Duodenal mucosa (tissue), 2 donors: Measurements from ENCODE around the gene MIB1.
"Not testable (repeated sequence)": the region's sequence is repeated elsewhere in the genome, so short reads cannot be mapped to it uniquely, and the experiment has no call there.

Source experiments
- H3K27ac ChIP-seq: one replicate; pipeline ENCODE4 v1.7.0; 2013; ENCODE audit warnings: low read depth, low read length
- H3K27me3 ChIP-seq, 2 donors: one replicate each; pipeline ENCODE4 v1.7.0; 2013; ENCODE audit warnings: low read length in 2 of 2, control low read depth in 1 of 2; ENCODE audit not compliant: insufficient read depth in 2 of 2, control insufficient read depth in 1 of 2
- H3K36me3 ChIP-seq, 2 donors: one replicate each; pipeline ENCODE4 v1.7.0; 2013; ENCODE audit warnings: low read length in 2 of 2, control low read depth in 1 of 2; ENCODE audit not compliant: insufficient read depth in 2 of 2, control insufficient read depth in 1 of 2
- H3K4me1 ChIP-seq, 2 donors: one replicate each; pipeline ENCODE4 v1.7.0; 2013; ENCODE audit warnings: low read length in 2 of 2, control low read depth in 1 of 2; ENCODE audit not compliant: insufficient read depth in 2 of 2, control insufficient read depth in 1 of 2
- H3K4me3 ChIP-seq, 2 donors: one replicate each; pipeline ENCODE4 v1.7.0; 2013; ENCODE audit warnings: low read length in 2 of 2, low read depth in 1 of 2
- H3K9ac ChIP-seq, 2 donors: one replicate each; pipeline ENCODE4 v1.7.0; 2013; ENCODE audit warnings: low read length in 2 of 2, low read depth in 1 of 2
- H3K9me3 ChIP-seq, 2 donors: one replicate each; pipeline ENCODE4 v1.7.0; 2013; ENCODE audit warnings: low read length in 2 of 2, control low read depth in 1 of 2; ENCODE audit not compliant: control insufficient read depth in 1 of 2

The MIB1 gene

DNA sequence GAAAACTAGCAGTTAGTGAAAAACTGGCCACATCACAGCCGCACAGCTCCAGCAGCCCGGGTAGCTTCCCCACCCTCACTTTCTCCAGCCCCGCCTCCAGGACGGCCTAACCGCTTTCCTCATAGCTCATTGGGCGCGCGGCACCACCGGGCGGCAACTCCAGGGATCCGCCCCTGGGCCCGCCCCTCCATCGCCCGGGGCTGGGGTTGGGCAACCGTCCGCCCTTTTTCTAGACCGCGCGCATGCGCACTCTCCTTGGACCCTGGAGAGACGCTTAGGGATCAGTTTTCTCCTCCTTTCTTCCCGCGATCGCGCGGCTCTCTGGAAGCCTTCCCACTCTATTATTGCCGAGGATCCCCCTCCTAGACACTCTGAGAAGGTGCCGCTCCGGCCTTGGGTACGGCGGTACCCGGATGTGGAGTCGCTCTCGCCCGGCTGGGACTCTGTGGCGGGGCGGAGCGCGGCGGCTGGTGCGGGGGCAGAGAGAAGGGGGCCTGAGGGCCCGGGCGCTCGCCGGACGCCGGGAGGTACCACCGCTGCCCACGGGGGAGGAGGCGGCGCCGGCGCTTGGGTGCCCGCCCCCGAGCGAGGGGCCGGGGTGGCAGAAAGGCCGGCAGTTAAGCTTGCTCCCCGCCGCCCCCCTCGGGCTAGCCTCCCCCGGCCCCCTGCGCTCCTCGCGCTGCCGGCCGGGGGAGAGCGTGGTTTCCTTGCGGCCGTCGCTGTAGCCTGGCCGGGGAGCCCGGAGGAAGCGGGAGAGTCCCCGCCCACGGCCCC is at the start of gene MIB1:
TSS of gene MIB1 (plus strand) at position 255 of the 774 bp plus-strand sequence. CDS start 792 bp downstream, outside the sequence.
- Histone ChIP-seq H3K4me1 (peaks cover 0 to 14% of the 10 kb centered on the region in 2 donors), H3K9me3 (no peaks in the 10 kb centered on the region), H3K27ac (peak within 1 kb of the TSS; percentile 96), H3K4me3 (peak within 1 kb of the TSS; percentile 83 to 85), H3K36me3 (no peaks in the 10 kb centered on the region), H3K27me3 (no peaks in the 10 kb centered on the region), H3K9ac (peak within 1 kb of the TSS; percentile 89 to 92)

GRCh38 chr18:21693322-21693721 is 47.3 kb upstream of the MIB1 start:
- H3K27ac ChIP-seq: no peak overlapping the region
- no peak overlapping the region for H3K4me3 ChIP-seq
- H3K9ac ChIP-seq: no peak overlapping the region
- peaks cover 0 to 3% of the 10 kb centered on the region in 2 donors for H3K9me3 ChIP-seq
- no peaks in the 10 kb centered on the region for H3K4me1 ChIP-seq
- peaks cover 7 to 20% of the 10 kb centered on the region in 2 donors for H3K36me3 ChIP-seq
- H3K27me3 ChIP-seq: no peaks in the 10 kb centered on the region

DNA sequence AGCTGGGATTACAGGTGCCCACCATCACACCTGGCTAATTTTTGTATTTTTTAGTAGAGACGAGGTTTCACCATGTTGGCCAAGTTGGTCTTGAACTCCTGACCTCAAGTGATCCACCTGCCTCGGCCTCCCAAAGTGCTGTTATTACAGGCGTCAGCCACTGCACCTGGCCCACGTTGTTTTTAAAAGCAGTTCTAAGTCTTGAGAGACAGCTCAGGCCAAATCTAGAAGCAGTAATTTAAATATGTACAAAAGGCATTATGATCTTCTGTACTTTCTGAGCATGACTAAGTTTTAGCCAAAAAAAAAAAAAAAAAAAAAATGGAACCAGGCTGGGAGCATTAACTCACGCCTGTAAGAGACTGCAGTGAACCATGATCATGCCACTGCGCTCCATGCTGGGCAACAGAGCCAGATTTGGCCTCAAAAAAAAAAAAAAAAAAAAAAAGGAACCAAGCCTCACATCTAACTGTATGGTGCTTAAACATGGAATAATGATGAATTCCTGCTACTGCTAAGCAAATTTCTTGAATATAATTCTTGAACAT is 40.0 kb upstream of the MIB1 start:
- no peaks in the 10 kb centered on the region for H3K27me3 ChIP-seq
- H3K36me3 ChIP-seq: no peaks in the 10 kb centered on the region

DNA sequence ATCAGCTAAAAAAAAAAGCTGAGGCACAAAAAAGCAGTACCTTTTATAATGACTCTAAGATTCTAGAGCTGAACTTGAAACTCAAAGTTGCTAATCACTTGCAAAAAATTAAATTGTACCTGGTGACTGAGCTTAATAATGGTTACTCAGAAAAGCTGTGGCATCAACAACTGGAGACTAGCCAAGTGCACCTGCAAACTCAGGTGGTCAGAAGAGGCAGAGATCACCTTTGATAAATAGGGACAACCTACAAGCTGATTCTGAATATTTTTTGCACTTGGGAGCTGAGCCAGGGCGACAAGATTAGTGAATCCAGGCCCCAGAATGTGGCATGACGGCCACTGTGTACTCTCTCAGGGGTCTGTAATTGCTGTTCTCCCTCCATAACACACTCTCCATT is 39.0 kb upstream of the MIB1 start:
- no peaks in the 10 kb centered on the region for H3K36me3 ChIP-seq
- no peak overlapping the region for H3K9ac ChIP-seq
- no peak overlapping the region for H3K27ac ChIP-seq
- H3K9me3 ChIP-seq: no peaks in the 10 kb centered on the region
- H3K4me1 ChIP-seq: peaks cover 7 to 15% of the 10 kb centered on the region in 2 donors
- no peaks in the 10 kb centered on the region for H3K27me3 ChIP-seq
- no peak overlapping the region for H3K4me3 ChIP-seq

More for the DNA sequence above, 40.0 kb upstream of the MIB1 start:
- no peak overlapping the region for H3K27ac ChIP-seq
- H3K9ac ChIP-seq: no peak overlapping the region
- peaks cover 7 to 15% of the 10 kb centered on the region in 2 donors for H3K4me1 ChIP-seq
- H3K4me3 ChIP-seq: no peak overlapping the region
- H3K9me3 ChIP-seq: no peaks in the 10 kb centered on the region

GRCh38 chr18:21702602-21703001 is 38.0 kb upstream of the MIB1 start:
- H3K27ac ChIP-seq: no peak overlapping the region
- H3K9me3 ChIP-seq: no peaks in the 10 kb centered on the region
- no peaks in the 10 kb centered on the region for H3K36me3 ChIP-seq
- H3K27me3 ChIP-seq: no peaks in the 10 kb centered on the region
- H3K4me1 ChIP-seq: peaks cover 7 to 15% of the 10 kb centered on the region in 2 donors
- H3K9ac ChIP-seq: no peak overlapping the region
- peak overlapping the region in 1 of 2 donors; percentile 94 for H3K4me3 ChIP-seq

- peak overlapping the region; percentile 81 to 97 for H3K9ac ChIP-seq
- no peaks in the 10 kb centered on the region for H3K9me3 ChIP-seq
- H3K36me3 ChIP-seq: no peaks in the 10 kb centered on the region
- peaks cover 7 to 15% of the 10 kb centered on the region in 2 donors for H3K4me1 ChIP-seq
- peak overlapping the region; percentile 81 to 94 for H3K4me3 ChIP-seq
- no peaks in the 10 kb centered on the region for H3K27me3 ChIP-seq
- peak overlapping the region; percentile 26 for H3K27ac ChIP-seq
These were observed 37.3 kb upstream of the MIB1 start for GRCh38 chr18:21703241-21703820.

DNA sequence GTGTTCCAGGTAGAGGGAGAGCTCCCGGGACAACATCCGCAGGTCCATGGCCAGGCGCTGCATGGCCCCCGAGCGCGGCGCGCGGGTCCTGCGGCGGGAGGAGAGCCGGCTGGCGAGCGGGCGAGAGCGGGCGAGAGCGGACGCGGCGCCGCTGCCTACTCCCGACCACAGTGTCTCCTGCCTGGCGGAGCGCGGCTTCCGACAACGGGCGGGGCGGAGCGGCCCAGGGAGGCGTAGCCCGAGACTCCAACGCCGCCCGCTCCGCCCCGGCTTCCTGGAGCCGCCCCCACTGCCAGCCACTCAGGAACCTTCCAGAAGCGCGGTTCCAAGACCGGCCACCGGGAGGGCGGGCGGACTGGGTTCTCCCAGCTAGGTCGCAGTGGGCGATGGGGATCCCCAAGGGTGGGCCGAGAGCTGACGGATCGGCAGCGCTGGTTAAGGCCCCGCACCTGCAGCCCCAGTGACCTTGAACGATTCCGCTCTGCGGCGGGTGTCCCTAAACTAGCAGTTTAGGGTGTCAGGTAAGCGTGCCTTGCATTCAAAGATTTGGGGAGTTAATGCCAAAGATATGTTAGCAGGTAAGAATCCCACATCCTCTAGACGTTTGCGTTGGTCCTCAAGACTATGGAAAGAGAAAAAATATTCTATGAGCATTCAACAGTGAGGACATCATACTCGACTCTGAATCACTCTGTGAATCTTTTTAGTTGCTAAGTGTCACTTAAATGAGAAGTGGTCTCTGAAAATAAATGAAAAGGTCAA is 35.8 kb upstream of the MIB1 start, which contains the start of gene ABHD3:
TSS of gene ABHD3 (minus strand) at position 172 of the 762 bp plus-strand sequence. CDS start at position 63, 109 bp downstream.
- H3K36me3 ChIP-seq: no peaks in the 10 kb centered on the region
- peak within 1 kb of the TSS; percentile 81 to 94 for H3K4me3 ChIP-seq
- H3K9ac ChIP-seq: peak within 1 kb of the TSS; percentile 81 to 97
- no peaks in the 10 kb centered on the region for H3K9me3 ChIP-seq
- peak within 1 kb of the TSS; percentile 96 for H3K27ac ChIP-seq
- peaks cover 7 to 15% of the 10 kb centered on the region in 2 donors for H3K4me1 ChIP-seq
- H3K27me3 ChIP-seq: no peaks in the 10 kb centered on the region

GRCh38 chr18:21706386-21706865 is 34.2 kb upstream of the MIB1 start:
- Histone ChIP-seq H3K27ac (no peak overlapping the region), H3K9me3 (no peaks in the 10 kb centered on the region), H3K9ac (no peak overlapping the region), H3K27me3 (no peaks in the 10 kb centered on the region), H3K4me3 (no peak overlapping the region), H3K36me3 (no peaks in the 10 kb centered on the region), H3K4me1 (peaks cover 7 to 15% of the 10 kb centered on the region in 2 donors)

GRCh38 chr18:21707130-21707529 is 33.5 kb upstream of the MIB1 start:
- H3K27ac ChIP-seq, H3K36me3 ChIP-seq, H3K9ac ChIP-seq, H3K4me3 ChIP-seq, H3K27me3 ChIP-seq, H3K9me3 ChIP-seq: not testable (repeated sequence)
- peaks cover 7 to 15% of the 10 kb centered on the region in 2 donors for H3K4me1 ChIP-seq
